NCI-H774 (cell line): ENCODE results near the gene HIVEP3.

Experiments used
- DNase-seq: peaks from one replicate; lab custom pipeline; 2025; lab: John Stamatoyannopoulos, UW

Gene HIVEP3

GRCh38 chr1:41892301-41892781 is 26.4 kb downstream of the HIVEP3 start:
- DNase-seq: no peak

DNA sequence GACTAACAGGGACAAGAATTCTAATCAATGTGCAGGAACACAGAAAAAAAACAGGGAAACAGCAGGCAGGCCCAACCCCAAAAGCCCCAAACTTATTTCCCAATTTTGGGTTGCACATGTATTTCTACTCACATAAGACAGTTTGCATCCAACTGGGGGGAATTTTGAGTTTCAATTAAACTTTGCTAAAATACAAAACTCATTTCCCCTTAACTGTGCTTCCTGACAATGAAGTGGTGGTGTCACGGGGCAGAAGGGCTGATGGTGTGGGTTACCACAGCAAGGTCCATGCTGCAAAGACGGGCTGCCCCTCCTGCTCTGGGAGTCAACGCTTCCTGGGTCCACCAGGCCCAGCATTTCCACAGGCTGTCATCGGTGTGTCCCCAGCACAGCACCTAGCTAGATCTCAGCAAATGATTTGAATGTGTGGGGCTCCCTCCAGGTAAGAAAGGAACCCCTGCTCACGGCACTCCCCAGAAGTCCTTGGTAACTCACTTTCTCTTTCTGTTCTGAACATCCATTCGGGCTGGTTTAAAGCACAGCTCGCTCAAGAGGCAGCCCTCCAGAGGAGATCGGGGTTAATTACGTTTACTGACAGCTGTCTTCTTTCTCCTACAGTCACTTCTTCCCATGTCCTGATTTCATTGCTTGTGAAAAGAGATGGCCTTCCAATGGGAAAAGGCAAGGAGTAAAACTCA is 27.4 kb downstream of the HIVEP3 start:
- peak; percentile 31 for DNase-seq

- no peak for DNase-seq
Observed at GRCh38 chr1:41890825-41891198, 27.9 kb downstream of the HIVEP3 start.

DNA sequence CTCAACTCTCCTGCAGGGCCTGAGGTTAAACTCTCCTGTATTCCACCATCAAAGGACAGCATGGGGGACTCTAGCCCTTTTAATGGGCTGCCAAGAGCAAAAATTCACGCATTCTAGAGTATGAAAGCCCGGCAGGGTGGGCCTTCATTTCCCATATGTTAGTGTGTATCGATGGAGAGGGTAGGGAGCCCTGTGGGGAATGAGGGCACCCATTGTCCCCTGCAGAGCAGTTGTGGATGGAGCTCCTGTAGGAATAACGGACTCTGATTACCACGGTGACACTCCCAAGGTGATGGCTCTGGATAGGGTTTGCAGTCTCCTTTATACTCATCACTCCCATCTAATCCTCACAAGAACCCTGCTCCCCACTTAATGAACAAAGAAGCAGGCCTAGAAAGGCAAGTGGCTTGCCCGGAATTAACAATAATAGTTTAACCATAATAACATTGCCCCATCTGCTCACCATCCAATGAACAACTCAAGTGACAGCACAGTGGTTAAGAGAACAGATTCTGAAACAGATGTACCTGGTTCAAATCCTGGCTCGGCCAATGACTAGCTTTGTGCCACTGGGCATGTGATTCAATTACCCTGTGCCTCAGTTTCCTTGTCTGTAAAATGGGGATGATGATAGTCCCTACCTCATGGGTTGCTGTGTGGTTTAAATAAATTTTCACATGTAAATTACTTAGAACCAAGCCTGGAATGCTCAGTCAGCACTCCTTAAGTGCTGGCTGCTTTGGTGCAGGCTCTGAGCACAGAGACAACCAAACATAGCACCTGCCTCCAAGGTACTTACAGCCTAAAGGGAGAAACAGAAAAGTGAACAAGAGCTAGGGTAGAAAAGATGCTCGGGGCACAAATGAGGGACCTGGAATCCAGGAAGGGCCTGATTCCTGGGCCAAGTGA is 29.0 kb downstream of the HIVEP3 start:
- DNase-seq: no peak

DNA sequence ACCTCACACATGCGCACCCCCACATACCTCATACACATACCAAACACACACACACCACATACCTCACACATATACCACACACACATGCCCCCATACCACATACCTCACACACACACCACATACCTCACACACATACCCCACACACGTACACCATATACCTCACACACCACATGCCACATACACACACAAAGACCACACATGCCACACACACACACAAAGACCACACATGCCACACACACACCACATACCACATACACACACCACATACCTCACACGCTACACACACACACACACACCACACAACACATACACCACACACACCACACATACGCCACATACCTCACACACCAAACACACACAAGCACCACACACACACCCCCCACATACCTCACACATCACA is 30.0 kb downstream of the HIVEP3 start:
- DNase-seq: no peak

DNA sequence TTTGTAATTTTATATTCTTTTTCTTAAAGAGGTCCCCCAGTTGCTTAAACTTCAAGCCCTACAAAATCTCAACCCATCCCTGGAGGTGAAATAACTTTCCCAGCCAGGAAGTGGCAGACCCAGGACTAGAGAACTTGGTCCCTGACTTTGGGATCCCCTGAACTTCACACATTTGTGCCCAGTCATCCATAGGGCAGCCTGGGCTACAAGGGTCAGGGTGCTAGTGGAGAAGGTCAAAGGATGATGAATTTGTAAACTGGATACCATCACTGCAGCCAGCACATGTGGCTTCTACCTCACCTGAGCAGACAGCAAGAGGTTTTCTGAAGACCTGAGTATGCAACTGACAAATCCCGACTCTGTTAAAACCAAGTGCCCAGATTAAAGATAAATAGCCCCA is 31.4 kb downstream of the HIVEP3 start:
- no peak for DNase-seq

DNA sequence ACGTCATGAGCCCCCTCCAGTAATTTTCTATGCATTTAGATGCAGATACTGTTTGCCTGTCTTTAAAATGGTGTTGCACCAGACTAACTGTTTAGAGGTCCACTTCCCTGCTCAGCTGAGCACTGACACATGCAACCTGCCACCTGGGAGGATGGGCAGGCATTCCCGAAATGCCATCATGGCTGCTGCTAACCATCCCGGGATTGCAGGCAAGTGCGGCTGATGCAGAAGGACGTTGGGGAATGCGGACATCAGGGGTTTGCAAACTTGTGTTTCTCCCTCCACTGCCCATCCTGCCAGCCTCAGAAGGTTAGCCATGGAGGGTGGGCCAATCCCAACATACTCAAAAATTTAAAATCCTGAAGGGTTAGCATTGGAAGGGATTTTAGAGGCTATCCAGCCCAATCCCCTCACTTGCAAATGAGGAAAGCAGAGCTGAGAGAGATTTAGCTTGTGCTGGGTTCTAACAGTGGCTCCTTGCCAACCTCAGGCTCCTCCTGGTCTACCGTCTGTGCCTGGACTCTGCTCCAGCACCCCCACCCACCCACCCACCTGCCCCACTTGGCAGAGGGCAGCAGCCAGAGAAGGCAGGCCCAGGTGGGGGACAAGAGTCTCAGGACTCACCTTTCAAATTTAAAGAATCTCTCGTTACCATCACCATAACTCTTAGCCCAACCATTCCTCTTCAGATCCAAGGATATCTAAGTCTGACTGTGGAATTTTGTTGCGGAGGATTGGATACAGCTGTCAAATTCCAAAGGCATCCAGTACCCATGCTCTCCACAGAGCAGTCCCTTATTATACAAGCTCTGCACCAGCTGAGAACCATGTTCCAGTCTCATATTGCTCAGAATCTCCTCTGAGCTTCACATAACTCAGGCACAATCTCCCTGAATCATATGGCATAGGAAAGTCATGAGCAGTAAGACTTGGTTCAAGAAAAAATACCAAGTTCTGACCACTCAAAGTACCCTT is 34.2 kb downstream of the HIVEP3 start:
- DNase-seq: no peak

GRCh38 chr1:41883507-41883906 is 35.2 kb downstream of the HIVEP3 start:
- DNase-seq: no peak

DNA sequence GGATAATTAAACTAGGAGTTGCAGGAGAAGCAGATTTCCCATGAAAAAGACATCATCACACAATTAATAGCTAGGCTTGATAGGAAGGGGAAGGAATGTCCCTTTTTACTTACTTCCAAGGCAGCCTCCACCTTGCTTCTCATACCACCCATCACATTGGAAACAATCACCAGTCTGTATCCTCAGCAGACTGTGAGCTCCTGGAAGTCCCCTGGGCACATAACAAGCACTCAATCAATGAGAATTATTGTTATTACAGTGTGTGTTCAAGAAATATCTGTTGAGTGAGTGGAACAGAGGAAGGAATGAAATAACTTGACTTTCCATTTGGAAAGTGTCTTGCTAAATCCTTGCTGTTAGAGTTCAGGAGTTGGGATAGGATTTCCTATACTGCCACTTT is 36.2 kb downstream of the HIVEP3 start:
- DNase-seq: no peak

- peak; percentile 82 for DNase-seq
Observed at GRCh38 chr1:41882068-41882477, 36.6 kb downstream of the HIVEP3 start.

- no peak for DNase-seq
Observed at GRCh38 chr1:41880950-41881885, 37.5 kb downstream of the HIVEP3 start.

DNA sequence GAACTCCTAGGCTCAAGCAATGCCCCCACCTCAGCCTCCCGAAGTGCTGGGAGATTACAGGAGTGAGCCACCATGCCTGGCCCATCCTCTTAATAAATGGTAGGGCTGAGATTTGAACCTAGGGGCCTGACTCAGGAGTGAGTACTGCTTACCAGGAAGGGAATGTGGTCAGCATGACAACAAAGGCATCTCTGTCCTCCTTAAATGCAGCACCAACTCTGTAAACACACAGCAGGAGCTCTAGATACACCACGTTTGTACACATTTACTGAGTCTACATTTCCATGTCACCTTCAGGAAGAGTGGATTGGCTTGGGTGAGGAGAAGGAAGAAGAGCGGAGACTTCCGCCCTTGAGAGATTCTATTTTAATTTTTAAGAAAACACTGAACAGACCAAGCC is 38.5 kb downstream of the HIVEP3 start:
- DNase-seq: no peak

DNA sequence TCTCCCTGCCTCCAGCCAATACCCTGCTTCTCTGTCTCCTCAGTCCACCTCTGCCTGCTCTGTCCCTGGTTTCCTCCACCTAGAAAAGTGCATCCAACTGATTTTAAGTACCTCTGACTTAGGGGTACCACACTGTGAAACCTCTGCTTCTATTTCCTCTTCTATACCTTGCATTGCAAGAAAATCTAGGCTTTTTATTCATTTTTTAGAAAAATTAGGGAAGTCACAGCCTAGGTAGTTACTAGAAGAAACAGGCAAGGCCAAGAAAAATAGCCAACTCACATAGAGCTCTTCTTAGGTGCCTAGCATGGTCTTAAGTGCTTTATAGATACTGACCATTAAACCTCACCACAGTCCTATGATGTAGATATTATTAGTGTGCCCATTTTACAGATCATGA is 39.1 kb downstream of the HIVEP3 start:
- DNase-seq: no peak

DNA sequence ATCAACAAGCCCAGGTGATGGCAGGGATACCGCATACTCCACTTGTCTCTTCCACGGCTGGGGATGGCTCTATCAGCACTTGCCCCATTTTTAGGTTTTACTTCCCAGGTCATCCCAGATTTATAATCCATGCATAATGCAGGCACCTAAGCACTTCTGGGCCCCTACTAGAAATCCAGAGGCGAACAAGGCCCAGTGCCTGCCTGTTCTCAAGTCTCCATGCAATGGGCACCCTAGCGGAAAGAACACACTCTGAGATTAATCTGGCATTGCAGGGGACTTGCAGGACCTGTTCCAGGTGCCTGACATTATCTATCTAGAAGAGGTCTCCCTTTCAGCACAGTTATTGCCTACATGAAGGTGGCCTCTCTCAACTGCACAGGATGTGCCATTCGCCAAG is 39.8 kb downstream of the HIVEP3 start:
- no peak for DNase-seq

DNA sequence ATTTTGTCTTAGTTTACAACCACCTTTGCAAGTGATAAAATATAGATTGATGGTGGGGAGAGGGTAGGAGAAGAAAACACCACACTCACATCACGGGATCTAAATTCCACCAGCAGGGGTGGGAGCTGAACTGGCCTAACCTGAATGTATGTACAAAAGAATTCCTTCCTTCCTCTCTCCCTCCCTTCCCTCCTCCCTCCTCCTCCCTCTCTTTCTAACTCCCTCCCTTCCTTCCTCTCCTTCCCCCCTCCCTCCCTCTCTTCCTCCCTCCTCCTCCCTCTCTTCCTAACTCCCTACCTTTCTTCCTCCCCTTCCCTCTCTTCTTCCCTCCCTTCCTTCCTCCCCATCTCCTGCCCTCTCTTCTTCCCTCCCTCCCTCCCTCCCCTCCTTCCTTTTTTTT is 40.2 kb downstream of the HIVEP3 start:
- DNase-seq: no peak

DNA sequence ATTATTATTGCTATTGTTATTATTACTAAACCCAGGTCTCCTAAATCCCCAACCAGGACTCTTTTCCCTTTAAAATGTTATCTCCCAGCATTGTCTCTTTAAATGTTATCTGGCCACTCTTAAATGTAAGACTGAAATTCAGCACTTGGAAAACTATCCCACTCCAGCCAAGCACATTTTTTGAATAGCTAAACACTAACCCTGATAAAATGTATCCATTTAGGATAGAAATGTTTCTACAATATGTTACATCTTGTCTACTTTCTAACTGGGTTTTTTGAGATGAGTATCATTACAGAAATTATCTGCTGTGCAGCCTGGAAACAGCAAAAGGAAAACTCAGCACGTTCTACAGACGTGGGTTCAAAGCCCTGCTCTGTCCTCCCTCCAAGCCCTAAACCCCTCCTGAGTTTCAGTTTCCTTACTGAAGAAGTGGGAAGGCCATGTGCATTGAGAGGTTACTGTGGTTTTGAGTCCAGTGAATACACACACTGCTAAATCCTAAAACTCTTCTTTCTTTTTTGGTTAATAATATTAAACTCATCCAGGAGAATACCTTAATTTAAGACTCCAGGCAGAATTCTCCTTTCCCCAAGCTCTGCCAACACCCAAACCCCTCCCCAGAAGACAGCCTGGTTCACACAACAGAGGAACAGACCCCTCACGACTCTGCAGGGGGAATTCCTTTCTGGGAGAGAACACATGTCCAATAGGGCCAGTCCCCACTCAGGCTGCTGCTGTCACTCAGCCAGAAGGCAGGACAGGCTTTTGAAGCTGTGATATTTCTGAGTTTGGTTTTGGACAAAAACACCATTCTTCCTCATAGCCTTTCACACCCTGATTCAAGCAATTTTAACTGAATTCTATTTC is 41.9 kb downstream of the HIVEP3 start:
- DNase-seq: no peak

GRCh38 chr1:41875487-41875886 is 43.2 kb downstream of the HIVEP3 start:
- DNase-seq: no peak

GRCh38 chr1:41874903-41875411 is 43.8 kb downstream of the HIVEP3 start:
- DNase-seq: no peak

DNA sequence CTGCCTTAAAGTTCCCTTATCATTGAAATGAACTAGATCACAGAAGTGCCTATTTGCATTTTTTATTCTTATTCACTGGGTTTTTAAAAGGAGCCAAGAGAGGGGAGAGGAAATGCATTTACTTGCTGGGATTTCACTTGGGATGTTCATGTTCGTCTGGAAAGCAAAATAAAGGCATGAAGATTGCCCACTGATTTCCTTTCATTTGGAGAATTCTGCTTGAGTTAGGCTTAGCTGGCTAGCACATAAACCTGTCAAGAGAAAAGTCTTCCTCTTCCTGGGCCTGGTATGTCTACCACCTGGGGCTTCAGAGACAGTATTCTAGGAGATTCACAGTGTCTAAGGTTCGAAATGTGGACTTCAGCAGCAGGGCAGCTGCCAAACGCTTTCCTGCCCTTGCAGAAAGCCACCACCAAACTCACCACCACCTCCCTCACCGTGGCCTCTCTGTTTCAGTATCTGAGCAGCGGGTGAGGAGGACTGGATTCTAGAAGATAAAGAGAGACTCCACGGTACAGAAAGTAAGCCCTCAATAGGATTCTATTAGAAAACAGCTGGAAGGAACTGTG is 44.5 kb downstream of the HIVEP3 start:
- DNase-seq: no peak
